Measurements from ENCODE around the gene OR51A2. TPM values are rescaled to one million over a fixed set of nuclear protein-coding genes. Genes with fewer than 3 reads are reported as not detected.

The OR51A2 gene
- total RNA-seq, 1 experiment from 2014 or later = not detected

DNA sequence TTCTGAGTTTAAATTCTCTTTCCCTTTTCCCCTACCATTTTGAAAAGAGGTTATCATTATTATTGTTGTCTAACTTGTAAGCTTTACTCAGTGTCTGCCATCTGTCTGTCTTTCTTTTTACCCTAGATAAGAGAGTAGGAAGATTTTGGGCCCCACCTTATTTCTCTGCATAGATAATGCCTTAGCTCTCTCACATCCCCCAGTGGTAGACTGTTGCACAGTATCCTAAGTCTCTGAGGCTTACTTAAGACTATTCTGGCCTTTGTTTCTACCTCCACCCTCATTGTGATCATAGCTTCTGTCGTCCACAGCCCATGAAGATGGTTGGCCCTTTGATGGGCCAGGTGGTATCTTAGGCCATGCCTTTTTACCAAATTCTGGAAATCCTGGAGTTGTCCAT is 35.5 kb upstream of the OR51A2 start:
- Histone ChIP-seq H3K56ac (ENCODE audit: insufficient read length, low read depth, low read length) (no peak overlapping the region), H3K9ac (ENCODE audit: extremely low read depth, insufficient read length, low read length) (no peak overlapping the region), H2BK15ac (ENCODE audit: low read depth, low read length) (no peak overlapping the region), H3K4ac (ENCODE audit: low read depth, low read length) (no peak overlapping the region), H2BK120ac (ENCODE audit: low read depth, low read length, poor library complexity, severe bottlenecking) (no peak overlapping the region), H3K27me3 (ENCODE audit: insufficient read depth, low read length) (no peaks in the 10 kb centered on the region), H3K18ac (ENCODE audit: insufficient read length, low read depth, low read length) (no peak overlapping the region), H3K9me3 (ENCODE audit: control insufficient read depth, low read depth, low read length) (no peaks in the 10 kb centered on the region), H3K14ac (ENCODE audit: insufficient read depth, low read length) (no peak overlapping the region), H2BK20ac (ENCODE audit: low read depth, low read length, poor library complexity, severe bottlenecking) (no peak overlapping the region), H4K5ac (ENCODE audit: insufficient read length, low read depth, low read length) (no peak overlapping the region), H2BK12ac (ENCODE audit: insufficient read length, low read depth, low read length) (no peak overlapping the region), H2AK5ac (ENCODE audit: insufficient read length, low read length) (no peak overlapping the region), H3K4me2 (ENCODE audit: insufficient read depth, insufficient read length, low read length) (no peak overlapping the region), H2AFZ (ENCODE audit: low read length) (no peak overlapping the region), H3K79me1 (ENCODE audit: insufficient read depth, low read depth, low read length, poor library complexity, severe bottlenecking) (no peaks in the 10 kb centered on the region), H3T11ph (ENCODE audit: low read length) (no peak overlapping the region), H3K4me1 (ENCODE audit: insufficient read depth, low read length) (no peaks in the 10 kb centered on the region), H4K20me1 (ENCODE audit: control insufficient read depth, insufficient read depth, insufficient read length) (no peaks in the 10 kb centered on the region), H3K79me2 (ENCODE audit: insufficient read depth, low read length) (no peaks in the 10 kb centered on the region), H2BK5ac (ENCODE audit: insufficient read length, low read length) (no peak overlapping the region), H3K23me2 (ENCODE audit: insufficient read length, low read depth, low read length, poor library complexity, severe bottlenecking) (no peaks in the 10 kb centered on the region), H3K23ac (ENCODE audit: insufficient read length, low read depth, low read length) (no peak overlapping the region), H4K91ac (ENCODE audit: insufficient read length, low read depth, low read length) (no peak overlapping the region), H4K8ac (replicated peaks; ENCODE audit: insufficient read length, low read depth, low read length) (no peak overlapping the region), H3K27ac (ENCODE audit: insufficient read length, low read depth, low read length) (no peak overlapping the region)
- Mint-ChIP-seq H3K4me1 (peaks cover 0 to 5% of the 10 kb centered on the region in 2 experiments; a peak in 1 of 4 replicates), H3K27me3 (ENCODE audit: low read depth) (no peaks in the 10 kb centered on the region; the same call in 1 of the 2 replicates), H3K4me3 (no peak overlapping the region), H3K9me3 (no peaks in the 10 kb centered on the region; a peak in 1 of 5 replicates), H3K27ac (no peak overlapping the region), H3K36me3 (ENCODE audit: insufficient read depth in 1 of 3, low read depth in 3 of 3) (no peaks in the 10 kb centered on the region)
- no peak for DNase-seq
- peak; percentile 44 for TF ChIP-seq CTCF (conservative IDR thresholded peaks at IDR 0.05)
- WGBS (ENCODE audit: extremely low coverage, insufficient read length, low lambda C conversion rate) = no CpG with 5 or more reads among the region's 1 CpG
